Activated naive CD8-positive, alpha-beta T cell (primary cell): Measurements from ENCODE around the gene FAR2.

Experiments
- H3K27ac Mint-ChIP-seq: one replicate; pipeline ENCODE4 v1.8.0; 2021; ENCODE audit warnings: mixed read lengths
- H3K27me3 Mint-ChIP-seq: one replicate; pipeline ENCODE4 v1.8.0; 2021; ENCODE audit warnings: mixed read lengths
- H3K36me3 Mint-ChIP-seq: one replicate; pipeline ENCODE4 v1.8.0; 2021; ENCODE audit warnings: mixed read lengths
- H3K4me1 Mint-ChIP-seq: one replicate; pipeline ENCODE4 v1.8.0; 2021; ENCODE audit warnings: low read depth, mixed read lengths
- H3K4me3 Mint-ChIP-seq: one replicate; pipeline ENCODE4 v1.8.0; 2021; ENCODE audit warnings: mild to moderate bottlenecking, mixed read lengths
- H3K9me3 Mint-ChIP-seq: one replicate; pipeline ENCODE4 v1.8.0; 2021; ENCODE audit warnings: low read depth, mixed read lengths

FAR2 gene

GRCh38 chr12:29229158-29229505 lies 80.1 kb downstream of the FAR2 start:
- Mint-ChIP-seq H3K4me3 (no peak overlapping the region), H3K27ac (no peak overlapping the region), H3K4me1 (no peaks in the 10 kb centered on the region), H3K9me3 (no peaks in the 10 kb centered on the region), H3K36me3 (no peaks in the 10 kb centered on the region), H3K27me3 (no peaks in the 10 kb centered on the region)

DNA sequence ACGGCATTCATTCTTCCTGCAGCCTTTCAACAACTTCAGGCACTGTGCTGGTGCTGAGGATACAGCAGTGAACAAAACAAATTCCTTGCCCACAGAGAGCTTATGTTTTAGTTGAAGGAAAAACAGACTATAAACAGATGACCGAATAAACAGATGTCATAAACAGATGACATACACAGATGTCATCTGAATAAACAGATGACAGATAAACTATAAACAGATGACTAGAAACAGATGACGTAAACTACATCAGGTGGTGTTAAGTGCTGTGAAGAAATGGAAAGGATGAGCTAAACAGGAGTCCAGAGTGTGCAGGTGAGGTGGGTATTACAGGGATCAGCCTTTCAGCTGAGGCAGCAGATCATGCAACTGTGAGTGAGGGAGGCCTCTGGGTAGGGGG lies 80.9 kb downstream of the FAR2 start:
- Mint-ChIP-seq H3K4me1 (no peaks in the 10 kb centered on the region), H3K27me3 (no peaks in the 10 kb centered on the region), H3K9me3 (no peaks in the 10 kb centered on the region), H3K36me3 (no peaks in the 10 kb centered on the region), H3K27ac (no peak overlapping the region), H3K4me3 (no peak overlapping the region)

GRCh38 chr12:29230800-29231560 lies 81.9 kb downstream of the FAR2 start:
- no peaks in the 10 kb centered on the region for H3K36me3 Mint-ChIP-seq
- no peak overlapping the region for H3K27ac Mint-ChIP-seq
- H3K9me3 Mint-ChIP-seq: no peaks in the 10 kb centered on the region
- no peaks in the 10 kb centered on the region for H3K27me3 Mint-ChIP-seq
- no peak overlapping the region for H3K4me3 Mint-ChIP-seq
- no peaks in the 10 kb centered on the region for H3K4me1 Mint-ChIP-seq

GRCh38 chr12:29232086-29232485 lies 83.0 kb downstream of the FAR2 start:
- Mint-ChIP-seq H3K4me1 (no peaks in the 10 kb centered on the region), H3K36me3 (no peaks in the 10 kb centered on the region), H3K9me3 (no peaks in the 10 kb centered on the region), H3K27me3 (no peaks in the 10 kb centered on the region), H3K27ac (no peak overlapping the region), H3K4me3 (no peak overlapping the region)

DNA sequence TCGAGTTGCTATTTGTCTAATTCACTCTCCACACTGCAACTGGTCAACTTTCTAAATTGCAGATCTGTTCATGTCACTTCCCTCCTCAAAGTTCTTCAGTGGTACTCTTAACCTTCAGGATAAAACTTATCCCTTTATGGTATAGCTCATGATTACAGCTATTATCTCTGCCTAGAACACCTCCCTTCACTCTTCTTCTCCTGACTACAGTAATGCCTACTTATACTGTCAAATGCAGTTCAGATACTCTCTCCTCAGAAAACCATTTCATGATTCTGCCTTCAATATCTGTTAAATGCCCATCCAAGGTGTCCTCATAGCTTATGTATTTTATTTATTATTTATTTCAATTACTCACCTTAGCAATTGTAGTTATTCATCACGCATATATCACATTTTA lies 85.5 kb downstream of the FAR2 start:
- Mint-ChIP-seq H3K27me3 (no peaks in the 10 kb centered on the region), H3K36me3 (no peaks in the 10 kb centered on the region), H3K9me3 (no peaks in the 10 kb centered on the region), H3K4me1 (no peaks in the 10 kb centered on the region), H3K27ac (no peak overlapping the region), H3K4me3 (no peak overlapping the region)

GRCh38 chr12:29234965-29235626 lies 86.0 kb downstream of the FAR2 start:
- no peaks in the 10 kb centered on the region for H3K4me1 Mint-ChIP-seq
- no peak overlapping the region for H3K4me3 Mint-ChIP-seq
- no peaks in the 10 kb centered on the region for H3K36me3 Mint-ChIP-seq
- H3K27ac Mint-ChIP-seq: no peak overlapping the region
- no peaks in the 10 kb centered on the region for H3K9me3 Mint-ChIP-seq
- H3K27me3 Mint-ChIP-seq: no peaks in the 10 kb centered on the region

GRCh38 chr12:29238822-29239291 lies 89.8 kb downstream of the FAR2 start:
- Mint-ChIP-seq H3K9me3 (no peaks in the 10 kb centered on the region), H3K4me3 (no peak overlapping the region), H3K27me3 (no peaks in the 10 kb centered on the region), H3K4me1 (peaks cover 5% of the 10 kb centered on the region), H3K36me3 (no peaks in the 10 kb centered on the region), H3K27ac (no peak overlapping the region)

GRCh38 chr12:29239336-29239735 lies 90.3 kb downstream of the FAR2 start:
- no peak overlapping the region for H3K27ac Mint-ChIP-seq
- H3K4me3 Mint-ChIP-seq: no peak overlapping the region
- peaks cover 5% of the 10 kb centered on the region for H3K4me1 Mint-ChIP-seq

DNA sequence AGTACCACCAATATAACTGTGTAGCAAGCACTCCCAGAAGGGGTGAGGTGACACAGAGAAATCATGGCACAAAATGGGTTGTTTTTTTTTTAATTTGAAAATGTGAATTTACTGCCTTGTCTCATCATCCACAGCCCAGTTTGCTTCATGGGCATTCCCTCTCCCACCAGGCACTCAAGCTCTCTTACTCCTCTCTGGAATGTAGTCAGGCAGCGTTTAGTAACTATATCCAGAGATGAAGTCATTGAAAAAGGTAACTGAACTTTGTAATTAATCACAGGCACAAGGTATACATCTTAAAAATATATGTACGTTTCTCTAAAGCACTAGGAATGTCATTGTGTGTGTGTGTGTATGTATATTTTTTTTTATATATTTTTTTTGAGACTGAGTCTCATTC lies 91.4 kb downstream of the FAR2 start:
- Mint-ChIP-seq H3K27ac (no peak overlapping the region), H3K27me3 (no peaks in the 10 kb centered on the region)

More at GRCh38 chr12:29239336-29239735, 90.3 kb downstream of the FAR2 start:
- no peaks in the 10 kb centered on the region for H3K36me3 Mint-ChIP-seq
- no peaks in the 10 kb centered on the region for H3K9me3 Mint-ChIP-seq
- H3K27me3 Mint-ChIP-seq: no peaks in the 10 kb centered on the region

DNA sequence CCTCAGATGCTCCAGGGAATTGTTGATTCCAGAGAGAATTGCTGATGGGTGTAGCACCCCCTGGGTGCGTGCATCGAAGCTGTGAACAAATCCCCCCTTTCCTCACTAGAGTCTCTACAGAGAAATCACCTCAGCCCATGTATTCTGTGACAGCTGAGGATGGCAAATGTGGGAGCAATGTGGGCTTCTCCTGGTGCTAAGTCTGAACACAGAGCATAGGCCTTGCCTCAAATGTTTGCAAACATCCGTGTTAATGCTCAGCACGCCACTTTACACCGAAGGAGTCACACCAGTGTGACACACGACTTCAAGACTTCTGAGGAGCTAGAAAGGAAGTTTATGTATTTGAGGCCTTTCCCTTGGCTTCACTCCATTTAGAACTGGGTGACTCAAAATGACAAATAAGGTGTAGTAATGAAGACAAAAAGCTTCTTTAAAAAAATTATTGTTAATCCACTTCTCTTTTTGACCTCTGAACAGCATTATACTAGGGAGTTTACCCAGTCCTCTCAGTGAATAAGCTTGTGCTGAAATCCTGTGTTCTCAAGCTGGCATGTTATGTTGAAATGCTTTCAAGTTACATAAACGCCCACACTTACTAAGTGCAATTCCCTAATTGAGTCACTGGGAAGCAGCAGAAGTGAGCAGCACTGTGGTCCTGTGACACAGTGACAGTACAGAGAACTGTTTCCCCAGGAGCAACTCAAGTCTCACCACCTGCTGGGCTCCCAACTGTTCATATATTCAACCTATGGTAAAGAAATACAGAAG lies 92.9 kb downstream of the FAR2 start:
- no peaks in the 10 kb centered on the region for H3K27me3 Mint-ChIP-seq
- H3K9me3 Mint-ChIP-seq: no peaks in the 10 kb centered on the region
- H3K27ac Mint-ChIP-seq: no peak overlapping the region
- H3K4me3 Mint-ChIP-seq: no peak overlapping the region
- H3K36me3 Mint-ChIP-seq: no peaks in the 10 kb centered on the region
- H3K4me1 Mint-ChIP-seq: peaks cover 5% of the 10 kb centered on the region

More for the DNA sequence above, 91.4 kb downstream of the FAR2 start:
- Mint-ChIP-seq H3K4me1 (peaks cover 5% of the 10 kb centered on the region), H3K4me3 (no peak overlapping the region), H3K9me3 (no peaks in the 10 kb centered on the region), H3K36me3 (no peaks in the 10 kb centered on the region)

DNA sequence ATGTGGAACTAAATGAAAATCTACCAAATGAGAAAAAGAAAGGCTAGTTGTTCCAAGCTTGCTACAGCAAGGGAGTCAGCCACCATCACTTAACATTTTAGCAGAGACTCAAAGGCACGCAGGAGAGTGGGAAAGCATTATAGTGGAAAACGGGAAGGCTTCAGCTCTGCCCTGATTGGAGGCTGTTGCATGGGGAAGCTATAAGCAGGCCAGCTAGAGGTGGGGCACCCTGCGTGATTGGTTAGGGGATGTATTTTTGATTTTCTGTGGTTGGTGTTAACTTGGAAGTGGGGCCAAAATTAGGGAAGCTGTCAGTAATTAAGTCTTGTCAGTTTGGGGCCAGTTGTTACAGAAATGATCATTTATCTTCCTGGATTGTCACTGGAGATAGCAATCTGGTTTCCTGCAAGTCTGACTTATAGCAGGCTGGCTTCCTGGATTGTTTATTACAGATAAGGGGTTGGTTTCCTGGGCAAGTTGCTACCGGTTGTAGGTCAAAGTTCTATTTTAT lies 93.9 kb downstream of the FAR2 start:
- Mint-ChIP-seq H3K27ac (no peak overlapping the region), H3K4me1 (peaks cover 5% of the 10 kb centered on the region), H3K4me3 (no peak overlapping the region), H3K36me3 (no peaks in the 10 kb centered on the region), H3K27me3 (no peaks in the 10 kb centered on the region), H3K9me3 (no peaks in the 10 kb centered on the region)

- Mint-ChIP-seq H3K4me3 (no peak overlapping the region), H3K9me3 (no peaks in the 10 kb centered on the region), H3K27ac (no peak overlapping the region), H3K36me3 (no peaks in the 10 kb centered on the region), H3K4me1 (peaks cover 5% of the 10 kb centered on the region), H3K27me3 (no peaks in the 10 kb centered on the region)
Observed at GRCh38 chr12:29244159-29244765, 95.2 kb downstream of the FAR2 start.

GRCh38 chr12:29245246-29245645 lies 96.2 kb downstream of the FAR2 start:
- no peaks in the 10 kb centered on the region for H3K27me3 Mint-ChIP-seq
- H3K9me3 Mint-ChIP-seq: no peaks in the 10 kb centered on the region
- H3K4me3 Mint-ChIP-seq: no peak overlapping the region
- H3K27ac Mint-ChIP-seq: no peak overlapping the region
- peaks cover 5% of the 10 kb centered on the region for H3K4me1 Mint-ChIP-seq
- H3K36me3 Mint-ChIP-seq: no peaks in the 10 kb centered on the region

DNA sequence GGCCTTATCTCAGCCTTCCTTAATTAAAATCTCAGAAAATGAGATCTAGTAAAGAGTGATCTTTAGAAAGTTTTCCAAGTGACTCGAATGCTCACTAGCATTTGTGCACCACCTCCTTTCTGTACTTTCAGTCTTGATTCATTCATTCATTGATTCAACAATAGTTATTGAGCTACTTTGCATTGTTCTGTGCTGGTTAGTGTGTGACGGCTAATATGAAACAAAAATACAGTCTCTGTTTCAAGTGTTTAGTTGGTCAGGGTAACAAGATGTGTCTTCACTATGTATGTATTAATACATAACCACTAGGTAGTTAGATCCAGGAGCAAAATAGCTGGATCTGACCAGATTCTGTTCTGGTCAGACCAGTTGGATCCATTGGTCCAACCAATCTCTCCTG lies 100.9 kb downstream of the FAR2 start:
- Mint-ChIP-seq H3K36me3 (no peaks in the 10 kb centered on the region), H3K9me3 (no peaks in the 10 kb centered on the region), H3K27me3 (no peaks in the 10 kb centered on the region), H3K4me3 (no peak overlapping the region), H3K4me1 (no peaks in the 10 kb centered on the region), H3K27ac (no peak overlapping the region)
